NCI-H748 (cell line): Measurements from ENCODE around the gene GTF2H3.

Experiments used
- DNase-seq: peaks from one replicate; lab custom pipeline; 2025; ENCODE audit not compliant: unreplicated experiment; lab: John Stamatoyannopoulos, UW

Gene GTF2H3

DNA sequence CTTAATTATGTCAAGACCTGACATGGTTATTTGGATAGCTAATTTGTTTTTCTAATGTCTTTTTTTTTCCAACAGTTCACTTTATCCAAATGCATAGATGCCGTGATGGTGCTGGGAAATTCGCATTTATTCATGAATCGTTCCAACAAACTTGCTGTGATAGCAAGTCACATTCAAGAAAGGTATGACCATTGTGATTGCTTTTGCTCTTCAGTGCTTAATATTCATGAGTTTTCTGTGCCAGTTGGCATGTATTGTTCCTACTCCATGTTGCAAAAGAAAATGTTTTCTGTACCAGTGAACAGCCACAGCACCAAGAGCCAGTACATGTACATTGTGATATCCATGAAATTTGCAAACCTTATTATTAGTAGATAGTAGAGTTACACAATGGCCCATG is 11.8 kb downstream of the GTF2H3 start:
- no peak for DNase-seq

DNA sequence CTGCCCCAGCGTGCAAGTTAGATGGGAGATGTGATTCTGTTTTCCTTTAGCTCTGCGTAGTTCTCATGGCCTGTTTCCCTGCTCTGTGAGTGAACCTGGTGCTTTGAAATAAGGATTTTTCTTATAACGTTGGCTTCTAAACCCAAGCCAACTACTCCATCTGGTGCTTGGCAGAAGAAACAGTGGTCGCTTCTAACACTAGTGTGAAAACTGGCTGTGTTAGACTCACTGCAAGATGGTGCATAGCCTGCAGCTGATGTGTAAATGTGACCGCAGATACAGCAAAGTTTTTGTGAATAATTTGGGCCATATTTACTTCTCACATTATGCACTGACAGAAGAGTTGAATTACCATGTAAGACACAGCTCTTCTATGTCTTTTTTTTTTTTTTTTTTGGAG is 12.2 kb downstream of the GTF2H3 start:
- no peak for DNase-seq

DNA sequence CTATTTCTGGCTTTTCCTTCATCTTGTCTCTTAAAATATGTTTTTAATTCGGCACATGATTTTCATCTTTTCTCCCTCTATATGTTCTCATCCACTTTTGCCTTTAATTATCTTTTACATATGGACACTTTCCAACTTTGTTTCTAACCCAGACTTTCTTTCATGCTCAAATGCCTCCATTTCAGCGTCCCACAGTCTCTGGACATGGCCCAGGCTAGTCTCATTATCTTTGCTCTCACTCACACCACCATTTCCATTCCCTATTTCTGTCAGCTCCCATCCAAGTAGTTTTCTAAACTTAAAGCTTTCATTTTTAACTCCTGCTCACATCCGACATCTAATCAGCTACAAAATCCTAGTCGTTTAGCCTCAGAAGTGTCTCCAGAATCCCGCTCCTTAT is 14.8 kb downstream of the GTF2H3 start:
- DNase-seq, result no peak

DNA sequence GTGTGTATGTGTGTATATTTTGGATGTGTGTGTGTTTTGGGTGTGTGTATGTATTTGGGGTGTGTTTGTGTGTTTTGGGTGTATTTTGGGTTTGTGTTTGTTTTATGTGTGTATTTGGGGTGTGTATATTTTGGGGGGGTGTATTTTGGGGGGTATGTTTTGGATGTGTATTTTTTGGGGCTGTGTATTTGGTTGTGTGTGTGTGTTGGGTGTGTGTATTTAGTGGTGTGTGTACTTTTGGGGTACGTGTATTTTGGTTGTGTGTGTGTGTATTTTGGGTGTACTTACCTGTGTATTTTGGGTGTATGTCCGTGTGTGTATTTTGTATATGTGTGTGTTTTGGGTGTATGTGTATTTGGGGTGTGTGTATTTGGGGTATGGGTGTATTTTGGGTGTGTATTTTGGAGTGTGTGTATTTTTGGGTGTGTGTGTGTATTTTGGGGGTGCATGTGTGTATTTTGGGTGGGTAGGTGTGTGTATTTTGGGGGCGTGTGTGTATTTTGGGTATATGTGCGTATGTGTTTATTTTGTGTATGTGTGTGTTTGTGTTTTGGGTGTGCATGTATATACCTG is 20.6 kb downstream of the GTF2H3 start:
- no peak for DNase-seq

DNA sequence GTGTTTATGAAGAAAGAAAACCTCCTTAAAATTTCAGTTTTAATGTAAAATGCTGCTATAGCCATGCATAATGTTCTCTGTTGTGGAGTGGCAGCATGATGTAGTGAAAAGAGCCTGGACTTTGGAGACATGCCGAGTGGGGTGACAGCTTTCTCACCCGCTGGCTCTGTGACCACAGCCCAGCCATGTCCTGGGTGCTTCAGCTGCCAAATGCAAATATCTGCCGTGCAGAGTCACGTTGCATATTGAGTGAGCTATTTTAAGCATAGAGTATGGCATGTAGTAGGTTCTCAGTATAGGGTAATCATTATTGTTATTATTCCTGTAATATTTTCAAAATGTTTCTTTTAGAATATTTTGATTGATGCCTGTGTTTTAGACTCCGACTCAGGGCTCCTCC is 21.8 kb downstream of the GTF2H3 start:
- no peak for DNase-seq

DNA sequence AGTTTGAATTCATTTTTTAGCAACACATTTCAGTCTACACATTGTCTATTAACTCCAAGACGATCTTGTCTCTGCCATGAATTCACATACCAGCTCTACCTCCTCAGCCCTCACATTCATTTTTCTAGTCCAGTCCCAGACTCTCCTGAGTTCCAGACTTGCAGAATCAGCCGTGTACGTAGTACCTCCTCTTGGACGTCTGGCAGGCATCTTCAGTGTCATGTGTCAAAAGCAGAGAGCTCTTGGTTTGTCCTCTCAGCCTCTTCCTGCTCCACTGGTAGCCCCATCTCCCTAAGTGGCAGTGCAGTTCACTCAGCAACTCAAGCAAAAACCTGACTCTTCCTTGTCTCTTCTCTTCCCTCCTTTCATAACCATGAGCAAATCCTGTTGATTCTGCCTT is 22.8 kb downstream of the GTF2H3 start:
- no peak for DNase-seq

DNA sequence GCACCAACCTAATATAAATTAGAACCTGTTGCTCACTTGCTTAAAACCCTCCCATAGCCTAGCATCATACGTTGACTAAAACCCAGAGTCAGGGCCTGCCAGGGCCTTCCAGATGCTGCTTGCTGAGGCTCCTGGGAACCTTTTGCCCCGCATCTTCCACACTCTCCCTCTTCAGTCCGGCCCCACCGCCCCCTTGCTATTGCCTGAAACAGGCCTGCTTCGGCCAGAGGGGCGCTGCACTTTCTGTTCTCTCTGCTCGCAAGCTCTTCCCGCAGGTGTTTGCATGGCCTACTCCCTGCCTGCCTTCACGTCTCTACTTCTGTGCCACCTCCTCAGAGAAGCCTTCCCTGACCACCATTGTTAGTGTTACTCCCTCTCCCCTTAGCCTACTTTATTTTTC is 23.6 kb downstream of the GTF2H3 start:
- no peak for DNase-seq

DNA sequence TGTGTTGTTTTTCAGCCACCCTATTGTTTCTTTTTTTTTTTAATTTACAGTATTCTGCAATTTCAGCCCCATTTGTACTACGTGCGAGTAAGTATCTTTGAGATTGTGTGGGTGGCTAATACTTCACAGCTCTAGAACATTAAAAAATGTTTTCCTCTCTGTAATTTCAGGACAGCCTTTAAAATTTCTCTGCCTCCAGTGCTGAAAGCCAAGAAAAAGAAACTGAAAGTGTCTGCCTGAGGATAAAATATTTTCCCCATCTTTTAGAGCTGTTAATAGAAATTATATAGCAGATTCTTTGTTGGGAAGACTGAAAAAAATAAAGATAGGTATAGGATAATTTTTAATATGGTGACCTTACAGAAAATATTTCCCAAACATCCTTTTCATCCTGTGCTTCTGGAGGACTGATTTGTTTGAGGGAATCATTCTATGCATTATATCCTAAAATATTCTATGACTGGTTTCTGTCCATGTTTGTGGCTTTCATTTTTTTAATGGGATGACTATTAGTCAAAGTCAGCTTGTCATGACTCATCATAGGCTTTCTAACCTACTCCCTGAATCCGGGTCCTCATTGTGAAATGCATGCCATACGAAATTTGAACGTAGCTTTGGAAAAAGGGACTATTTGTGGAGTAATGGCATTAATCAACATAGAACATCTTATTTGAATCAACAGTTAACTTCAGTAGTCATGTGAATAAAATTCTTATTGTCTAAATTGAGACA is 26.5 kb downstream of the GTF2H3 start:
- DNase-seq, result no peak

DNA sequence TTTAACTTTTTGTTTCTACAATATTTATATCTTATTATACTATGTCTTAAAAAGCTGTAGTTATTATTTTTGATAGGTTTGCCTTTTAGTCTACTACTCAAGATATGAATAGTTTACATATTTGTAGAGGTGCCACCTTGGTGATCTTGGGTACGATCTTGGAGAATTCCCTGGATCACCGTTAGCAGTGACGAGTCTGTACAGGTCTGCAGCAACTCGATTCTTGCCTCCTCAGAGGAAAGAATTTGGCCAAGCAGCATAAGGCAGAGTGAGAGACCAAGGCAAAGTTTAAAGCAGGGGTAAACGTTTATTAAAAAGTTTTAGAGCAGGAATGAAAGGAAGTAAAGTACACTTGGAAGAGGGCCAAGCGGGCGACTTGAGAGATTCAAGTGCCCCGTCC is 34.1 kb downstream of the GTF2H3 start:
- DNase-seq, result no peak

DNA sequence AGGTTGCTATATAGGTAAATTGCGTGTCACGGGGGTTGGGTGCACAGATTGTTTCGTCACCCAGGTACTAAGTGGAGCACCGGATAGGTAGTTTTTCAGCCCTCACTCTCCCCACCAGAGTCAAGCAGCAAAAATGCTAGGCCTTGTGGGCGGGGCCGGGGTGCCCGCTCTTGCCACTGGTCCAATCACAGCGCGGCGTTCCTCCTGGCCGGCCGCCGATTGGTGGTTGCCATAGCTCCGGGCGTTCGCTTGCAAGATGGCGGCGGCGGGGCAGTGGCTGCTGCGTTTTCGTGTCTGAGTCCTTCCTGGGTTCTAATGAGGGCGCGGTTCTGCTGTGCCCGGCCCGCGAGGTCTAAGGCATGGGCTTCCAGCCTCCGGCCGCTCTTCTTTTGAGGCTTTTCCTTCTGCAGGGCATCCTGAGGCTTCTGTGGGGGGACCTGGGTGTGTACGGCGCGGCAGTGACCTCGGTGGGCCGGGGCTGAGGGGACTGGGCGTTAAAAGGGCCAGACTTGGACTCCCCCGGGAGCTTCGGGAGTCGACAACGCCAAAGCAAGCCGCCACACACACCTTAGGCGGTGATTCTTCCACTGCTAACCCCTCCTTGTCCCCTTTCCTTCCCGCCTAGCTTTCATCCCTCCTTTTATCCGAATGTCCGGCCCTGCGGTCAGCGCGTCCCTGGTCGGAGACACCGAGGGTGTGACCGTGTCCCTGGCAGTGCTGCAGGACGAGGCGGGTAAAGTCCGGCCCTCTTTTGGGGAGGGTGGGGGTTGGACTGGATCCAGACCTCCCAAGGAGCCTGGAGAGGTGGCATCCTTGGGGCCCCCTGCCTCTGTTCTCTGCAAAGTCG is 37.5 kb downstream of the GTF2H3 start, which contains the start of gene TCTN2:
TCTN2 (plus strand) TSS at position 232 of the 847 bp plus-strand sequence; CDS start at position 360, 128 bp downstream.
- DNase-seq, result peak; percentile 95

DNA sequence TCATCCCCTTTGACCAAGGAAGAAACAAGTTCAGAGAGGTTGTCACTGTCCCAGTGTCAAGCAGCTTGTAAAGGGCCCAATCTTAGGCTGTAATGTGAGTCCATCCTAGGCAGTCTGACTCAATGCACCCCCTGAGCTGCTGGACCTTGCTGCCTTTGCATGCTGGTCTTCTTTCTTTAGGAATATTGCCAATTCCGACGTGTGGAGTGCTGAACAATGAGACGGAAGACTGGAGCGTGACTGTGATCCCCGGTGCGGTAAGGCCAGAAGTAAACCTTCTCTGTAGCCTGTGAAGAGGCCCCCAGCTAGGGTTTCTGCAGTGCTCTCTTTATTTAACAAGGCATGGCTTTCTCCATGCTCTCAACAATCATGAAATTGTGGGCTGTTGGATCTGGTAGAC is 38.2 kb downstream of the GTF2H3 start:
- DNase-seq, result peak; percentile 5

DNA sequence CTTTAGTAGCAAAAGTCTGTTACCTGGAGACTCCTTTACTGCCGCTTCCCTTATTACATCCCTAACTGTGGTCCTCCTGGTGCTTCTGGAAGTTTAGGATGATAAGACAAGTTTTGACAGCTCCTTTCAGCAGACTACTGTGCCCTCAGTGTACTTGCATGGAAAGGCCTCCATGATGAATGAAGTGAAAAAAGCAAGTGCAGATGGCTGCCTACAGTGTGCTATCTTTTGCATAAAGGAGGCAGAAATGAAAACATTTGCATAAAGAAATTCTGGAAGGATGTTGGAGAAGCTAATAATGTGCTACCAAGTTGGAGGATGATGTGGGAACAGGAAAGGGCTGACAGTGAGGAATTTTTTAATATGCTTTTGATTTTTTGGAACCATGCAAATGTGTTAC is 41.8 kb downstream of the GTF2H3 start:
- DNase-seq, result no peak

DNA sequence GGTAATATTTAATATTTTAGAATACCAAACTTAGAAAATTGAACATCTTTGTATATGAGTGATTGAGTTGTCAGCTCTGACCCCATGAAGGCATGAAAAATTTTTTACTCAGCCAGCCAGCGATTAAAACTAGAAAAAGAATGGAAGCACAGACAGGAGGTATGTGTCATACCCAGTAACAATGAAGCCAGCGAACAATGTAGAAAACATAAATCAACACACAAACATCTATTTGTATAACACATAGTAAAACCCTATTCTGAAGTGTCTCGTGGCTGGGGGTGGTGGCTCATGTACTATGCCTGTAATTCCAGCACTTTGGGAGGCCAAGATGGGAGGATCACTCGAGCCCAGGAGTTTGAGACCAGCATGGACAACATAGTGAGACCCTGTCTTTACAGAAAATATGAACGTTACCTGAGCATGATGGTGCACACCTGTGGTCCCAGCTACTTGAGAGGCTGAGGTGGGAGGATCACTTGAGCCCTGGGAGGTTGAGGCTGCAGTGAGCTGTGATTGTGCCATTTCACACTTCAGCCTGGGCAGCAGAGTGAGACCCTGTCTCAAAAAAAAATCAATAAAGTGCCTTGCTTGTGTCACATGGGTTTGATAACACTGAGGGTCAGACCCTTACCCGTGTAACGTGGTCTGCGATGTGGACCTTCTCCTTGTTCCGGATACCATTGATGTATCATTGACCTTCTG is 43.1 kb downstream of the GTF2H3 start:
- no peak for DNase-seq

DNA sequence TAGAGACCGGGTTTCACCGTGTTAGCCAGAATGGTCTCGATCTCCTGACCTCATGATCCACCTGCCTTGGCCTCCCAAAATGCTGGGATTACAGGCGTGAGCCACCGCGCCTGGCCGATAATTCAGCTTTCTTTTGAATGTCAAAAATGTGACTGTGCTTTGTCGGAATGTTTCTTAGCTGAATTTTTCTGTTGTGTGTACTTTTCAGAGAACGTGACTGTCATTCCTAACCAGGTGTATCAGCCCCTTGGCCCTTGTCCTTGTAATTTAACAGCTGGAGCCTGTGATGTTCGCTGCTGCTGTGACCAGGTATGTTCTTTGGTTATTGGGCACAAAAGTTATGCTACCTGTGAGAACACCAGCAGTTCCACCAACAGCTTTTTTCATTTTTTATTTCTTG is 45.4 kb downstream of the GTF2H3 start:
- DNase-seq, result no peak

DNA sequence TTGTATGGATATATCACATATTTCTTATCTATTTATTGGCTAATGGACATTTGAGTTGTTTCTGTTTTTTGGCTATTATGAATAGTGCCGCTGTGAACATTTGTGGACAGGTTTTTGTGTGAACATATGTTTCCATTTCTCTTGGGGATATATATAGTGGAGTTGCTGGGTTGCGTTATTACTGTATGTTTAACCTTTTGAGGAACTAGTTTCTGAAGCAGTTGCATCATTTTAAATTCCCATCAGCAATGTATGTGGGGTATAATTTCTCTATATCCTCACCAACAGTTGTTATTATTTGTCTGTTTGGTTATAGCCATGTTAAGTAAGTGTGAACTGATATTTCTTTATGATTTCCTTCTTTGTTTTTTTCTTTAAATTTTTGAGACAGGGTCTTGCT is 48.0 kb downstream of the GTF2H3 start:
- DNase-seq, result no peak

DNA sequence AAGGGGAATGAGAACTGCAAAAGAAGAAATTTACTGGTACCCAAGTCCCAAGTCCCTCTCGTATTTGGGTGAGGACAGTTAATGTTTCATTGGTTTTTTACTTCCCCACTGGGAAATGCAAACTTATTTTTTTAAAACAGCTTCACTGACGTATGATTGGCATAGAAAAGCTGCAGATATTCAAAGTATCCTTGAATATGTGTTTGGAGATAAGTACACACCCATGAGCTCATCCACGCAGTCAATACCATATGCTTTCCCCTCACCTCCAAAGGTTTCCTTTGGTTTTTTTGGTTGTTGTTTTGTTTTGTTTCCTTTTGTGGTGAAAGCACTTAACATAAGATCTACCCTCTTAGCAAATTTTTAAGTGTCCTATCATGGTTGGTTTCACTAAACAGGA is 50.3 kb downstream of the GTF2H3 start:
- DNase-seq, result no peak

DNA sequence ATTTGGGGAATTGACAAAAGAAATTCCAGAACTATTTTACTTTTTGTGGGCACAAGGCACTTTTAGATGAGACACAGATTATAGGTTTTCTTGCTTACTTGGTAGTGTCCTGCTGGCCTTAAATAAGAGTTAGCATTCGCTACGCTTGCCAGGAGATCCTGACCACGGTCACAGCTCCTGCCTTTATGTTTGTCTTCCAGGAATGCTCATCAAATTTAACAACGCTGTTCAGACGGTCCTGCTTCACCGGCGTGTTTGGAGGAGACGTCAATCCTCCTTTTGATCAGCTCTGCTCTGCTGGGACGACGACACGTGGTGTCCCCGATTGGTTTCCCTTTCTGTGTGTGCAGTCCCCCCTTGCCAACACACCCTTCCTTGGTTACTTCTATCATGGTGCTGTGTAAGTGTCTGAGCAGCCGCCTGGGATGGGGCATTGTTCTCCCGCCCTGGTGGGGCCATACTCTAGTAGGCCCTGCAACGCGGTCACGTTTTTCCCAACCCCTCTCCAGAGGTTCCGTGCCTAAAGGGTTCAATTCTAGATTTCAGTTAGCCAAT is 53.1 kb downstream of the GTF2H3 start:
- DNase-seq, result no peak

DNA sequence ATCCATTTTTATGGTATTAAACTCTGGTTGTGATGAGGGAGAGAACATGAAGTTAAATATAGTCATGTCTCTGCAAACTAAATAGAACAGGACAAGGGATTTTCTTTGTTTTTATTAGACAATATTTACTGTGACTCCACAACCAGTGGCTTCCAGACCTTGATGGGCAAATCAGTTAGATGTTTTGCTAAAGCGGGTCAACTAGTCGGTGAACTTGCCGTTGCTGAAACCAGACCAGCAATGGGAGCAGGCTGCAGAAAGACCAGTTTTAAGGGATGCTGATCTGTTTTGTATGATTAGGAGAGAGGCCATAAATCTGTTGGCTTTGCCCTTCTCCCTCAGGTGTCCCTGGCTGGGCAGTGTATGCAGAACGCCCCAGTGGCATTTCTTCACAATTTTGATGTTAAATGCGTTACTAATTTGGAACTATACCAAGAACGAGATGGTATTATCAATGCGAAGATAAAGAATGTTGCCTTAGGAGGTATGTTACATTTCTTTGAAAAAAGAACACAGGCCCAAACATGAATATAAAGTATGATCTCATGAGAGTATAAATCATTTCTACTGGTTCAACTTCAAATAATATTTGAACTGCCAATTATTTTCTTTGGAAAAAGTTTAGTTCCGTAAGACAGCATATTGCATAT is 56.7 kb downstream of the GTF2H3 start:
- DNase-seq, result no peak

DNA sequence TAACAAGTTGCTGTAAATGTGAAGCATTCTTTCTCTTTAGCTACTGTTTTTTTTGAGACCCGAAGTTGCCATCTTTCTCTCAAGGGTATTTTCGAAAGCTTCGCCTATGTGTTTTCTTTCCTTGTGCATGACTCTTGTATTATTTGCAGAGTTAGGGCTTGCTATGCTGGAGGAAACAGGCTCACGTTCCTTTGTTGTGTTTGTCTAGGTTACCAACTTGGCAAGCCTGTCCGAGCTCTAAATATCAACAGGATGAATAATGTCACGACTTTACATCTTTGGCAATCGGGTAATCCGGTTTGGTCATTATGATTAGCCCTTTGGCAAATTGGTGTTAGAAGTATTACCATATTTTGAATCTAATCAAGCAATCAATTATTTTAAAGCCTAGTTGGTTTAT is 62.6 kb downstream of the GTF2H3 start:
- DNase-seq, result no peak

DNA sequence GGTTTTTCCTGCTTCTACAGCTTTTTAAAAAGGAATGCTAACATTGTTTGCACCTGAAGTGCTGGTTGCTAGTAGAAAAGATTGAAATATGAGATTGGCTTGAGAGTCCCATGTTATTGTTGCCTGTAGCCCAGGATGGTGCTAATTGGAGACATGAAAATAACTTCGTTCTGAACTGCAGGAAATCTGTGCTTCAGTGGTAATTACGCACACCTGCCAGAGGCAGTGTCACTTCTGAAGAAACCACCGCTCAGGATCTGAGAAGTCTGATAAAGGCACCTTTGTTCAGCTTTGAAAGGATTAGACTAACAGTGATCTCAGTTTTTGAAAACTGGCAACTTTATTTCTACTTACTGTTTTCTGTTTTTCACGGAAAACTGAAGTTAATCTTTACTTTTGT is 63.0 kb downstream of the GTF2H3 start:
- peak; percentile 19 for DNase-seq

DNA sequence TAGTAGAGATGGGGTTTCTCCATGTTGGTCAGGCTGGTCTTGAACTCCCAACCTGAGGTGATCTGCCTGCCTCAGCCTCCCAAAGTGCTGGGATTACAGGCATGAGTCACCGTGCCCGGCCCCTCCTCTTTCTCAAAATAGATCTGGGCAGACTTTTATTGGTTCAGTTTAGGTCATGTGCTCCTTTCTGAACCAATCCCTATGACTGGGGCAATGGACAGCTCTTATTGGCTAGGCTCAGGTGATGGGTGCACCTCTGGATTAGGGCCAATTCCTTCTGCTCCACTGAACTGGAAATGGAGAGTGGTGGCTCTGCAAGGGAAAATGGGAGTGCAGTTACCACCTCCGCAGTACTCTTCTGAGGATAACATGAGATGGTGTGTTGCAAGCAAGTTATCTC is 72.3 kb downstream of the GTF2H3 start:
- DNase-seq, result peak; percentile 9
